Activated CD4-positive, alpha-beta T cell treated with anti-CD3 and anti-CD28 coated beads, Interleukin-2, amount 50 U/mL, for 24 hours (primary cell): Measurements from ENCODE around the gene TLE1.

Experiments
- DNase-seq, 2 donors: peaks; one replicate each; pipeline ENCODE4 v3.0.0-alpha.2; 2020; ENCODE audit warnings: low read depth in 1 of 2, low spot score in 1 of 2

TLE1 gene

GRCh38 chr9:81686614-81687520 is 2.5 kb downstream of the TLE1 start:
- no peak for DNase-seq

- DNase-seq = no peak
Measured at GRCh38 chr9:81685763-81686613, 3.4 kb downstream of the TLE1 start.

GRCh38 chr9:81684635-81685034 is 4.7 kb downstream of the TLE1 start:
- no peak for DNase-seq

DNA sequence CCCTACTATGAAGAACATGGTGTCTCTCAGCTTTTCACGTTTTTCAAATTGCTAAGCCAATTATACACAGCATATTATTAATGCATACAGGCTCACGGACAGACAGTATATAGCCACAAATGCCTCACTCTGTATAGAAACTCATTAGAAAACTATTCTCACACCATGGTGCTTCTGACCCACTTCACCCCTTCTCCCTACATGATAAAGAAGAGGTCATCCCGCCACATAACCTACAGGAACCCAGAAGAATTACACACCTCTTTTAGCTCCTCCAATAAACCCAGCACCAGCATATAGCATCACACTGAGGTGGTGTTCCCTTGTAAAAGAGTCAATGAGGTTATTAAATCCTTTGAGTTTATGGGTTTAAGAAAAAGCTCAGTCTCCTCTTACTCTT is 5.6 kb downstream of the TLE1 start:
- DNase-seq = no peak

GRCh38 chr9:81683238-81683637 is 6.1 kb downstream of the TLE1 start:
- DNase-seq = no peak

GRCh38 chr9:81682797-81683196 is 6.5 kb downstream of the TLE1 start:
- DNase-seq = no peak

DNA sequence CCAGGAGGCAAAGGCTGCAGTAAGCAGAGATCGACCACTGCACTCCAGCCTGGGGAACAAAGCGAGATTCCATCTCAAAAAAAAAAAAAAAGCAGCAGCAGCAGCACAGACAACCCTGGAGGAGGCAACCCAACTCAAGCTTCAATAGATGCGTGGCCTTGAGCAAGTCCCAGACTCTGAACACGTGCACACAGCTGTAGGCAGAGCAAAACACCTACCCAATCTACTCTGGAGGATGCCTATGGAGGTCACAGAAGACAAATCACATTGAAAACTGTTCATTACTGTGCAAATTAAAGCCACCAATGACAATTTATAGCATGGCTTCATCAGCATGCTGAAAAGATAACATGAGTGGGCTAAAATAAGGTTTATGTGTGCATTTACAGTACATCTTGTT is 7.2 kb downstream of the TLE1 start:
- no peak for DNase-seq

DNA sequence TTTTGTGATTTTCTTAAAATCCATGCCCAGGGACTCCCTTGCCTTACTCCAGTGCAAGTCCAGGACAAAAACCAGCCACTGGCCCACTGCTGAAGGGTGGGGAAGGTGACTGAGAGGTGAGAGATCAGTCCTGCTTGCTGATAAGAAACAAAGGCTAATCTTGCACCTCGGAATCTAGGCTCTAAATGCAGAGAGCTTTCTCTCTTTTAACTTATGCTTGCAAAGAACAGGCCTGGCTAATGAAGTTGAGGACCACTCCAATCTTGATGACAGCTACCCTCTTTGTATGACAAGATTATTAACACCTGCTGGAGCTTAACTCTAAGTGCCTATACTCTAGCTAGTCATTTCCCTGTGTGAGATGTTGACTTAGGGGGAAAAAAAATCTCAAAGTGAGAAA is 8.8 kb downstream of the TLE1 start:
- DNase-seq = no peak

DNA sequence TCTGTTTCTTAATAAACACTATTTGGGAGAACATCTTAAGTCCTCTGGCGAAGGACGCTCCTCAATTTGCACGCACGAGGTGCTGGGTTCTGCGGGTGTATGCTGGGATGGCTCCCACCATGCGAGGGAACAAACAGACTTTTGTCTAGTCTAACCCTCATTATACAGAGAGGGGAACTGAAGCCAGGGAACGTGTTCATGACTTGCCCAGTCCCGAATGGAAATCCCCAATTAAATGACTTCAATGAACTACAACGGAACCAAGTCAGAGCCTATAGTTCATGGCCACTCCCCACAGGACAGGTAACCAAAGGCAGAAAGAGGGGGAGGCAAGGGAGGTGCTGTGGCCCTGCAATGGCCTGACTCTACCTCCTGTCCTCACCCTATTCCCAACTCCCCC is 9.3 kb downstream of the TLE1 start:
- no peak for DNase-seq

- DNase-seq = no peak
Measured at GRCh38 chr9:81678088-81678487, 11.3 kb downstream of the TLE1 start.

- no peak for DNase-seq
Measured at GRCh38 chr9:81676395-81676794, 13.0 kb downstream of the TLE1 start.

DNA sequence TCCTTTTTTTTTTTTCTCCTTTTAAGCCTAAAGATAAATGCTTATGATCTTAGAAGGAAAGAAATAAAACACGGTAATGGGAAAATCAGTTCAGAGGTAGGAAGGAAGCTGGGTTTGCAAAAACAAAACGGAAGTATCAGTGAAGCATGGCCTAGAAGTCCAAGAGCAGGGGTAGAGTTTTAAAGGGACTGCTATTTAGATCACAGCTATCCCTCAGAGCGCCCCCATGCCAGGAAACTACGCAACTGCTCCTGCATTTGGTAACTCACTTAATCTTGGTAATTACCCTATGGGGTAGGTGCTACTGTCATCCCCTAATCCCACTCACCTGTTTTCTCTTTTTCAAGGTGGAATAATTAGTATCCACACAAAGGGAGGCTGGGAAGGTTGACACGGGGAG is 16.0 kb downstream of the TLE1 start:
- no peak for DNase-seq

DNA sequence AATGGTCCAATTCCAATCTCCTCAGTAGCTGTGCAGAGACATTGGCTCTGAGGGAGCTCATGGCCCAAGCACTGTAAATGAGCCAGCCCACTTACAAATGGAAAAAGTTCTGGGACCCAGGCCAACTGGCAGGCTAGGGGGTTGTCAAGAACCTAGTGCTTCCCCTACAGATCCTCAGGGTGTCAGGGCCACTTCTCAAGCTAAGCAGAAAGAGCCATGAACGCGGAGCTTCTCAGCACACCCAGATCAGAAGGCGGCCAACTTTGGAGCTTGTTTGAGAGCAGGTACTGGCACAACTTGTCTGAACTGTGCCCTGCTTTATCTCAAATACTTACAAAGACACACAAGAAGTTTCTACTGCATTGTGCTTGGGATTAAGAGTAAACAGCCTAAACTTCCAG is 17.5 kb downstream of the TLE1 start:
- DNase-seq = no peak

GRCh38 chr9:81669866-81670265 is 19.5 kb downstream of the TLE1 start:
- DNase-seq = no peak

GRCh38 chr9:81669041-81669651 is 20.2 kb downstream of the TLE1 start:
- no peak for DNase-seq

DNA sequence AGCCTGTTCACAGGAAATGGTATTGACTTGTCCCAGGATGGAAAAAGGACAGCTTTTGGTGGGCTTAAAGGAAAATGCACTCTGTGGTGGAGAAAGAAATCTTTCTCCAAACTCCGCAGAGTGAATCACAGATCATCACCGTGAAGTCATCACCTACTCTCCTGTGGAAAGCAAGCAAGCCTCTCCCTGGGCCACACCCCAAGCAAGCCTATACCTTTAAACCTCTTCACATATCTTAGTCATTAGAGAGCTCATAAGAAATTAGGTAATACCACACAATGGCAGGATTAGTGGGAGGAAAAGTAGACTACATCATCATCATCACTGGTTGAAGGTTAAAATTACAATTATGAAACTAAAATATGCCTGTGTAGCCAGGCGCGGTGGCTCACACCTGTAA is 23.2 kb downstream of the TLE1 start:
- no peak for DNase-seq

DNA sequence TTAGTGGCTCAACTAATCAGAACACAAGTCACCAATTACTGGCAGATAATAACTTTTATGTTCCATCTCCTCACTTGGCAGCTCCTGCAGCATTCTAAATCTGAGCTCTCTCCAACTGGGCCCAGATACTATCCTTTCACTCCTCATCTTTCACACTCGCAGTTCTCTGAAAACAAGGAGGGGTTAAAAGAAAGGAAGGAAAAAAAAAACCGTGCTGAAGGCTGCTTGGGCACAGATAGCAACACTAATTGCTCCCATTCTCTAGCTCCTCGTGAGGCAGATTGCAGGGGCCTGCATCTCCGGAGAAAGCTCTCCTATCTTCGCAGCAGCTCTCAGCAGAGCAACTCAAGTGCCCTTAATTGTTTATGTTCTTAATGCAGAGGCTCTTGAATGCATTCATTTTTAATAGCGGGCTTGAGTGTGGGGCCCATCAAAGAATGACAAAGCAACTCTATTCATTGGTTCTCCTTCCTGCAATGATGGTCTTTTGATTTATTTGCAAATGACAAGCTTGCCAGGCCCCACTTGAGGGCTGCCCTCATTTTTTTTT is 23.9 kb downstream of the TLE1 start:
- DNase-seq = no peak

GRCh38 chr9:81664638-81665222 is 24.6 kb downstream of the TLE1 start:
- DNase-seq = no peak

DNA sequence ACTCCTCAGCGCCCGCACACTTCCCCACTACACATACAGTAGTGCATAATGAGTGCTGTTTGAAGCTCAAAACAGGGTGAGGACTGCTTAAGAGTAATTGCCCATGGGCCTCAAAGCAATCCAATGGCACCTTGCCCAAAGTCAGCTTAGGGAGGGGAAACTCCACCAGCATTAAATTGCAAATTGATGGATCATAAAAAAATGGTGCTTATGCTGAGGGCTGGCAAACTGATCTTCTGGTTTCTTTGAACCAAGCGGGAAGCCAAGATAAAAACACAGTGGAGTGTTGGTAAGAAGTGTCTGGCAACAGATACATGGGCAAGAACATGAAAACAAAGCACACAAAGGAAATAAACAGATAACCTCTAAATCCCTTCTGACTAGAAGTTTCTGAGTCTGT is 28.0 kb downstream of the TLE1 start:
- no peak for DNase-seq

DNA sequence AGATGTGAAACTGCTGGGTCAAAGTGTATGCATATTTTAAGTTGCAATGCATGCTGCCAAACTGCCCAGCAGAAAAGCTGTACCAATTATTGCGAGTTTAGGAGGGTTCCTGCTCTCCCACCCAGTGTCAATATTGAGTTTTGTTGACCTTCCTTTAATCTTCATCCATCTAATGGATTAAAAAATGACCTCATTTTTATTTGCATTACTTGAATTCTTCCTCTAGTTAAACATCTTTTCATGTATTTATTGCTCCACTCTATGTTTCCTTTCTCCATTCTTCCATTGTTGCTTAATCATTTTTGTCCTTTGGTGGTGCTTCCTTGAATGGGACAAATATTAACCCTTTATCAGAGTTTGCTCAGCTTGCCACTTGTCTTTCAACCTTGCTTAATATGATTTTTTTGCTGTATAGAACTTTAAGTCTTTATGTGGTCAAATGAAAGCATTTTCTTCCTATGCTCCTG is 32.4 kb downstream of the TLE1 start:
- DNase-seq = no peak

- no peak for DNase-seq
Measured at GRCh38 chr9:81656004-81656403, 33.3 kb downstream of the TLE1 start.
